HG03039 (cell line): ENCODE results near the gene PIK3R3.
"Not testable (repeated sequence)": the region's sequence is repeated elsewhere in the genome, so short reads cannot be mapped to it uniquely, and the experiment has no call there.

ENCODE experiments used
- ATAC-seq: cut with Tn5 transposase; IDR thresholded peaks from one replicate; pipeline ENCODE4 v1.9.1; 2021; ENCODE audit warnings: mild to moderate bottlenecking, moderate library complexity; ENCODE audit not compliant: unreplicated experiment

The PIK3R3 gene

DNA sequence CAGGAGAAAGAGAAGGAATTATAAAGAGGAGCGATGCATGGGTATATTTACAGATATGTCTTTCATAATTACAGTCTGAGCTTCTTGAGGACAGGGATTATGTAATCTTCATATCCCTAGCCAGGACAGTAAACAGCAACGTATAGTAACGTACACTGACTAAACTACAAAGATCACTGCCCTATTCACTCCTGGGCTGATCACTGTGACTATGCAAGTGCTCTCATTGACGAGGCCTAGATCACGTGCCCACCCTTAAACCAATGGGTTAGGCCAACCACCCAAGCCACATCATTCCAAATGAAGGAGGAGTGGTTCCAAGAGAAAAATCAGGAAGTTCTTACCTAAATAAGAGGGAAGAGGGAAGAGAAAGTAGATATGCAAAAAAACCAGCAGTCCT, 18.5 kb downstream of the PIK3R3 start:
- no peak for ATAC-seq

DNA sequence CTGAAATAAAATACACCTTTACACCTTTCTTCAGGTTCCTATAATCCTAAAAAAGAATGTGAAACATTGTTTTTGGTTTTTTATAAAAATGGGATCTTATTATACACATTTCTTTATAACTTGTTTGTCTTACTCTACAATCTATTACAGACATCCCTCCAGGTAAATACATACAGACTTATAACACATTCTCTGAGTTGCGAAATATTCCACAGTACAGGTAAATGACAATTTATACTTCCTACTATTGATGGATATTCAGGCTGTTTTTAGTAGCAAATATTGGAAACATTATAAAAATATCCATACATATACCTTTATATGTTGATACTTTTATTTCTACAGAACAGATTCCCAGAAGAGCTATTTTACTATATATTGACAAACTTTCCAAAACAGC, 20.3 kb downstream of the PIK3R3 start:
- ATAC-seq = no peak

- ATAC-seq = no peak
These were observed 21.9 kb downstream of the PIK3R3 start for GRCh38 chr1:46110521-46110920.

GRCh38 chr1:46102769-46103476, 29.5 kb downstream of the PIK3R3 start:
- no peak for ATAC-seq

DNA sequence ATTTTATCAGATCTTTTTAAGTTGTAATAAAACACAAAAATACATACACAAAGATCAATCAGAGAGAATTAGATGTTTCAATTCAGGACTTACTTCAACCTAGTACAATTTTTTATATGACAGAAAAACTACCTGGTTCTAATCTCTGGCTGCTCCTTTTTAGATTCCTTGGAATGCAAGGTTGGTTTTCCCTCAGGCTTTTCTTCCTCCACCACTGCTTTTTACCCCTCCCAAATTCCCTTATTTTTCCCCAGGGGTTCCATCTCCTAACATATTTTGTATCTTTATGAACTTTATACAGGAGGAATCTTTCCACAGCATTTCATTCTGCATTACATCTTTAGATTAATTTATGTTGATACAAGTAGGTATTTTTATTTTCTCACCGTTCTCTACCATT, 33.2 kb downstream of the PIK3R3 start:
- no peak for ATAC-seq

- no peak for ATAC-seq
These were observed 34.3 kb downstream of the PIK3R3 start for GRCh38 chr1:46098027-46098712.

GRCh38 chr1:46097149-46097472, 35.3 kb downstream of the PIK3R3 start:
- no peak for ATAC-seq

- no peak for ATAC-seq
These were observed 35.9 kb downstream of the PIK3R3 start for GRCh38 chr1:46096269-46097148.

DNA sequence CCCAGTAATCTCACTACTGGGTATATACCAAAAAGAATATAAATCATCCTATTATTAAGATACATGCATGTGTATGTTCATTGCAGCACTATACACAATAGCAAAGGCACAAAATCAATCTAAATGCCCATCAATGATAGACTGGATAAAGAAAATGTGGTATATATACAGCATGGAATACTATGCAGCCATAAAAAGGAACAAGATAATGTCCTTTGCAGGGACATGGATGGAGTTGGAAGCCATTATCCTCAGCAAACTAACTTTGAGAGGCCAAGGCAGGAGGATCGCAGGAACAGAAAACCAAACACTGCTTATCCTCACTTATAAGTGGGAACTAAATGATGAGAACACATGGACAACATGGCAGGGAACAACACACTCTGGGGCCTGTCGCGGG, 37.3 kb downstream of the PIK3R3 start:
- not testable (repeated sequence) for ATAC-seq

GRCh38 chr1:46094471-46095005, 37.9 kb downstream of the PIK3R3 start:
- ATAC-seq = no peak

- not testable (repeated sequence) for ATAC-seq
These were observed 38.6 kb downstream of the PIK3R3 start for GRCh38 chr1:46093832-46094231.

DNA sequence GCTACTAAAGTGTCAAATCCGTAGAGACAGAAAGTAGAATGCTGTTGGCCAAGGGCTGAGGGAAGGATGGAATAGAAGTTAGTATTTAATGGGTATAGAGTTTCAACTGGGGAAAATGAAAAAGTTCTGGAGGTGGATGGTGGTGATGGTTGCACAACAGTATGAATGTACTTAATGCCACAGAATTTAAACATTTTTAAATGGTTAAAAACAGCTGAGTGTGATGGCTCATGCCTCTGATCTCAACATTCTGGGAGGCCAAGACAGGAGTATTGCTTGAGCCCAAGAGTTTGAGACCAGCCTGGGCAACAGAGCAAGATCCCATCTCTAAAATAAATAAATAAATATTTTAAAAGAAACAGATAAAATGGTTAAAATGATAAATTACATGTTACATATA, 44.5 kb downstream of the PIK3R3 start:
- ATAC-seq = no peak

- no peak for ATAC-seq
These were observed 45.9 kb downstream of the PIK3R3 start for GRCh38 chr1:46086576-46086975.

DNA sequence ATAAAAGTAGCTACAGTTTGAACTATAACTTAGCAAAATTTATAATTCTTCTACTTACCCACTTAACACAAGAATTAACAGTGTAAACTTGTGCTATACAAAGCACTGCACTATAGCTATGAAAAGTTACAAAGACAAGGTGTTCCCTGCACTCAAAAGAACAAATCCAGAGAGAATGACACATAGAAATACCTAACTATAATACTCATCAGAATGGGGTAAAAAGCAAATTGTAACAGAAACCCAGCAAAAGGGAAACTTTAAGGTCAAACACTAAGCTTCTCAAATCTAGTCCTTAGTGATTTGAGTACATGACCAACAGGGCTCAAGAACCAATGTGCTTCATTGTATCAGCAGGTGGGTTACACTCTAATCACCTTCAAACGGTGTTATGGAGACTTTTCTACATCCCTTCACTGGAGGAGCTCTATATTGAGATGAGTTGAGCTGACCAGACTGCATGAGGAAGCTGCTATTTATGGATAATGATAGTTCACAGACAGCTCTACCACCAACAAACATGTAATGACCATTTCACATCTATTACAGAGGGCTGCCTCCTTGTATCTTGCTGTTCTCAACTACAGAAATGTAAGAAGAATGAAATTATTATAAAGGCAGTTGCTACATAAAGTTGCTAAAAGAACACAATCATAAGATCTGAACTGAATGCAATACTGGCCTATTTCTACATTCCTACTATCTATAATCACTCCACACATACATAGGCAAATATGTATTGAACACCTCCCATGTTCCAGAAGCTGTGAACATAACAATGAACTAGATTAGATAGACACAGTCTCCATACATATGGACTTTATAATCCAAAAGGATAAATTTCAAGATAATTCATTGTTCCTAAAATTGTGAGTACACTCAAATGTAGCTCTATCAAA, 47.6 kb downstream of the PIK3R3 start:
- ATAC-seq = no peak

DNA sequence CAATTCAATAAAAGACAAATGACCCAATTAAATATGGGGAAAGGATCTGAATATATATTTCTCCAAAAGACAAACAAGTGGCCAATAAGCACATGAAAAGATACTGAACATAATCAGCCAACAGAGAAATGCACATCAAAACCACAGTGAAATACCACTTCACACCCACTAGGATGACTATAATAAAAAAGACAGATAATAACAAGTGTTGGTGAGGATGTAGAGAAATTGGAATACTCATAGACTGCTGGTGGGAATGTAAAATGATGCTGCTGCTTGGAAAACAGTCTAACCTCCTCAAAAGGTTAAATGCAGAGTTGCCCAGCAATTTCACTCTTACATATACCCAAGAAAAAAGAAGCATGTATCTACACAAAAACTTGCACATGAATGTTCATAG, 48.9 kb downstream of the PIK3R3 start:
- ATAC-seq = no peak

- ATAC-seq = no peak
These were observed 50.8 kb downstream of the PIK3R3 start for GRCh38 chr1:46081619-46082018.

DNA sequence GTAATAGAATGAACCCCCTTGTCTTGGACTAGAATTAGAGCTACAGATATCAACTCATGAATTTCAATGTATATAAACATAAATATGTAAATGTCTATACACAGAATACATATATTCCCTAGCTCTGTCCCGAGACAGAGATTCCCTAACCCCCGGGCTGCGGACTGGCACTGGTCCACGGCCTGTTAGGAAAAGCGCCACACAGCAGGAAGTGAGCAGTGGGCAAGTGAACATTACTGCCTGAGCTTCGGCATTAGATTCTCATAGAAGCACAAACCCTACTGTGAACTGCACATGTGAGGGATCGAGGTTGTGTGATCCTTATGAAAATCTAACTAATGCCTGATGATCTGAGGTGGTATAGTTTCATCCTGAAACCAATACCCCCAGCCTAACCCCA, 51.2 kb downstream of the PIK3R3 start:
- ATAC-seq = no peak

- no peak for ATAC-seq
These were observed 52.2 kb downstream of the PIK3R3 start for GRCh38 chr1:46080257-46080656.

DNA sequence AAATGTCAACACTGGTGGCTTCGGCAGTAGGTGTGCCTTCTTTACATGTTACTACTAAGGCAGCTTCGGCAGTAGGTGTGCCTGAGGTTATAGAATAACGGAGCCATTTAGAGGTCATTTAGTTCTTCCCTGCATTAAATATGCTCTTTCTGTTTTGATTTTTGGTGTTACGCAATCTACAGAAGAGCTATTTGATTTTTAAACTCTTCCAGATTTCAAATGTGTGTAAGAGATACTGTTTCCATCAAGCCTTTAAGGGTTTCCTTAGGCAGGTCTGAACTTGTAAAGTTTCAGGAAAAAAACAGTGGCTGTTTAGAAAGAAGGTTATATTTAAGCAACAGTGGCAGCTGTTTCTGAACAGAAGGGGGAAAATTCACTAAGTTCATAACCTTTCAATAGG, 54.8 kb downstream of the PIK3R3 start:
- ATAC-seq = no peak

DNA sequence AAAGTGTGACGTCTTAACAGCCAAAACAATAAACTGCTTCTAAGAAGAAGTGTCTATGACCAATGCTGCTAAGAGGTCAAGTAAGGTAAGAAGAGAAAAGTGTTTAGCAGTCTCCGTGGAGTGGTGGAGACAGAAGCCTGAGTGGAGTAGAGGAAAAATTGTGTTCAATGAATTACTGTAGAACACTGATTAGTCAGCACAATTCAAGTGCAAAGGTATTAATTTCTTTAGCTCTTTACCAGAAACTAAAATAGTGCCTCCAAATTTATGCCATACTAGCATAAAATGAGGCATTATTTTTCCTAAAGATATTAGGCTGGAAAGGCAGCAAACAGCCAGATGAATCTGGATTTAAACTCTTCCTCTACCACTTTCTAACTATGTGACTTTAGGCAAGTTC, 56.1 kb downstream of the PIK3R3 start:
- ATAC-seq = no peak

DNA sequence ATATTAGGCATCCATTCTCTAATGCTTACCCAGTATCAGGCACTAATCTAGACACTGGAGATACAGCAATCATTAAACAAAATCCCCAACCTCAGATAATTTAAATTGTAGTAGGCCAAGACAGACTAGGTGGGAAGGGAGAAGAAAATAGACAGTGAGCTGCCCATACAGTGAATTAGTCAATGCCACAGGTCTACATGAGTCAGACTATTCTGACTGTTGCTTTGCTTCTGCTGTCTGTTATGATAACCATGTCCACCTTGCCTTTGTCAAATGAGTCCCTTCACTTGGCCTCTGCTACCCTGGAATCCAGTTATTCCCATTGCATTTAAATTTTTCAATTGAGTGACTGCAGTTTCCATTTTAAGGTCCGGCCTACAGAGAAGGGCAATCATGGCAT, 59.5 kb downstream of the PIK3R3 start:
- no peak for ATAC-seq
